ENCODE results near the gene TTC3. TPM values are rescaled to one million over a fixed set of nuclear protein-coding genes. Genes with fewer than 3 reads are reported as not detected.

TTC3 gene
- polyA plus RNA-seq, 3 donors: 31.3 to 47.4 (median 41.2) TPM

DNA sequence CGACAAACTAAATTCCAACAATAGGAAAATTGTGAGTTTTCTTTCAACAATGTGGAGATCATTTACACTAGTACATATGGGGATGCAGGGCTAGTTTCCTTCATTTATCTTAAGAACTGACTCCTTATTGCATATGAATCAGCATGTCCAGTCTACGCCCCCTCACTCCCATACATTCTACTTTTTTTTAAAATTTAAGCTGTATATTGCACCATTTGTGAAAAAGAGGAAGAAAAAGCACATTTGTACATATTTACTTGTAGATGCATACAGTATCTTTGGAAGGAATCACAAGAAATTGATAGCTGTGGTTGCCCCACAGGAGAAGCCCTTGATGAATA is 178.2 kb downstream of the TTC3 start:
- WGBS, 3 donors: 55 to 82% (median 61%) methylated on average over 2 of the region's 2 CpGs
- H3K27ac ChIP-seq (ENCODE audit: low read depth, low read length): no peak overlapping the region

Other genes with a start within 250 kb of the TTC3 start
- gene HLCS, start 106.6 kb upstream of the TTC3 start, polyA plus RNA-seq: 1 to 10 TPM; 6.0 to 7.8 (median 7.3) TPM
- gene RIPPLY3, start 66.6 kb upstream of the TTC3 start, polyA plus RNA-seq: under 1 TPM in 1 of 3 donors, not detected in 2; 0.02 TPM
- 10 to 100 TPM; 18.4 to 34.9 (median 31.5) TPM for gene PIGP, start 183 bp upstream of the TTC3 start, polyA plus RNA-seq
- 10 to 100 TPM; 16.7 to 32.5 (median 23.7) TPM for gene VPS26C, start 194.1 kb downstream of the TTC3 start, polyA plus RNA-seq